GM19395 (cell line): ENCODE data around the gene VAV2.
"Not testable (repeated sequence)": the region's sequence is repeated elsewhere in the genome, so short reads cannot be mapped to it uniquely, and the experiment has no call there.

Experiments used
- ATAC-seq: cut with Tn5 transposase; IDR thresholded peaks from one replicate; pipeline ENCODE4 v1.9.1; 2021; ENCODE audit warnings: mild to moderate bottlenecking, moderate library complexity; ENCODE audit not compliant: unreplicated experiment

VAV2 gene

GRCh38 chr9:133926165-133926856, 65.8 kb downstream of the VAV2 start:
- no peak for ATAC-seq

DNA sequence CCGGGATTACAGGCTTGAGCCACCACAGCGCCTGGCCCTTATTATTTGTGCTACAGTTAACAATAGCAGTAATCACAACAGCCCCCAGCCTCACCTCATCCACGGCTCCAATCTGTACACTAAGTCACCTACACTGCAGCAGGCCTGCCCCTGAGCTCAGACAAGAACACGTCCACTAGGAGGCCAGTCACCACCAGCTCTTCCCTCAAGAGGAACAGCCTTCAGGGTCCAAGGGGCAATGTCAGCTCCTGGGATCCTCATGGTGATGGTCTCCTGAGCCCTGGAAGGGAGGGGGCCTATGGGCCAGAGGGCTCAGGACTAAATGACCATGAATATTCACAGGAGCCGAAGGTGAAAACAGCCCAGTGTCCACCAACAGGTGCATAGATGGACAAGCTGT, 67.7 kb downstream of the VAV2 start:
- no peak for ATAC-seq

- not testable (repeated sequence) for ATAC-seq
Observed at GRCh38 chr9:133923608-133924007, 68.5 kb downstream of the VAV2 start.

- no peak for ATAC-seq
Observed at GRCh38 chr9:133921866-133922265, 70.3 kb downstream of the VAV2 start.

DNA sequence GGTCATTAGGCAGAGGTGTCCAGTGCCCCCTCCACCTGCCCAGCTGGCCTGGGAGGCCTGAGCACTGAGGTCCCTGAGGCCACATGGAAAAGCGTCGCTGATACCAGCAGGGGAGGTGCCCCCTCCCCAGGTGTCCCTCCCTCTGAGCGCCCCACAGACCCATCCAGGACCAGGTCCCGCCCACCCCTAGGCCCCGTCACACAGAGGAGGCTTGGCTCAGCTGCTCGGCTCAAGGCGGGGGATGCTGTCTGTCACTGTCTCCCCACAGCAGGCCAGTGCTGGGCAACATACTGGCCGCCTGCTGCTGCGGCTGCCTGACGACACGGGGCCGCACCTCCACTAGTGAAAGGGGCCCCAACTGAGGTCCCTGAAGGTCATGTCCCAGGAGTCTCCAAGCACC, 71.7 kb downstream of the VAV2 start:
- ATAC-seq = no peak

DNA sequence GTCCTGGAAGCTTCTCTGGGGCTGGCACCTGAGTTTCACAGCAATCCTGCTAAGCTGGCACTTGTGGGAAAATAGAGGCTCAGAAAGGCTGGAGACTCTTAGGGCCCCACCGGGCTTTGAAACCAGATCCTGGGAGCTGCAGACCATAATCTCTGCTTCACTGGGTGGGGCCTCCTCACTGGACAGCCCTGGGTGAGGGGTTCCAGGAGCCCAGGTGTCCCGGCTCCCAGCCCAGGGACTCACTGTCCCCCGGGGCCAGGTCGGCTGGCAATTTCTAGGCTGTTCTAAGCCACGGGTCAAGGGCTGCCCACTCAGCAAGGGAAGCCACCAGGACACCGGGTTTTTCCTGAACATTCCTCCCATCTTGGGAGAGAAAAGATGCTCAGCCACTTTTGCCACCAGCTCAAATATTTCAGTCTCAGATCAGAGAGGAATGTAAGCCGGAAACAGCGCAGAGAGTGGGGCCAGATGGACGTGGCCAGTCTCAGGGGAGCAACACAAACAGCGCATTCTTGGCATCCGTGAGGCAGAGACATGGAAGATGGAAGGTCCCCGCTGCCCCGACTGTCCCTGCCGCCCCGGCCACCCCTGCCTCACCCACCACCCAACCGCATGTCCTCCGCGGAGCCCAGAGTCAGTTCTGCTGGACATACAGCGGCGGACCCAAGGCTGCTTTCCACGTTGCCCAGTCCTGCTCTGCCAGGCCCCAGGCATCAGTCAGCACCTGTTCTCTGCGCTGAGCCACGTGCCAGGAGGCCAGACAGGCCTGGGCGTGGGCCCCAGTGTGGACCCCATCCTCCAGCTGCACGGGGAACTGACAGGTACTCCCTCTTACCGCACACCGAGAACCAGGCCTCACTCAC, 72.6 kb downstream of the VAV2 start:
- no peak for ATAC-seq

GRCh38 chr9:133918111-133918813, 73.9 kb downstream of the VAV2 start:
- ATAC-seq = no peak

- no peak for ATAC-seq
Observed at GRCh38 chr9:133917375-133917774, 74.7 kb downstream of the VAV2 start.

DNA sequence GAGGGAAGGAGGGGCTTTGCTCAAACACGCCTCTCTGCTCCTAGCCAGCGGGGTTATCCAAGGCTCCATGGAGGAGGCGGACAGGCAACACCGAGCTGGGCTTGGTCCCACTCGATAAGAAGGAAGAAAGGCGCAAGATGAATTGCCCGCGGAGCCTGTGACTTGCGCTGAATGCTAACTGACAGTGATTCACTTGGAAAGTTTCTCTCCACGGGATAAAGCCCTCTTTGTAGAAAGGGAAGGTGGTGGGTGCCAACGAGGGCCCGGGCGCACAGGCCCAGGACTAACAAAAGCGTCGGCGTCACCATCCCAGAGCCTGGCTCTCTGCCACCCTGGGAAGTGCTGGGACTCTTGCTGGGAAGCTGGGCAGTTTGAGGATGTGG, 76.0 kb downstream of the VAV2 start:
- no peak for ATAC-seq

DNA sequence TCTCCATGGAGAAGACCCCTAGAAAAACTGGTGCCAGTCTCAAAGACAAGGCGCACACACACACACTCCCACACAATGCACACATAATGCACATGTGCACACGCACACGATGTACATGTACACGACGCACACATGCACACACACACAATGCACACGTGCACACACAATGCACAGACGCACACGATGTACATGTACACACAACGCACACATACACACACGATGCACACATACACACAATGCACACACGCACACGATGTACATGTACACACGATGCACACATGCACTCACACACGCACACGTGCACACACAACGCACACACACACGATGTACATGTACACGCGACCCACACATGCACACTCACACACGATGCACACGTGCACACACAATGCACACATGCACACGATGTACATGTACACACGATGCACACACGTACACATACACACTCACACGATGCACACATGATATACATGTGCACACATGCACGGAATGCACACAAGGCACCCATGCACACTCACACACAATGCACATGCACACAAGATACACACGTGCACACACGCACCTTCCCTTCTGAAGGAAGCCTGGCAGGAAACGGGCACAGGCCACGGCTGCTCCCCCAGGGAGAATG, 76.5 kb downstream of the VAV2 start:
- no peak for ATAC-seq

- ATAC-seq = no peak
Observed at GRCh38 chr9:133914442-133915342, 77.4 kb downstream of the VAV2 start.

DNA sequence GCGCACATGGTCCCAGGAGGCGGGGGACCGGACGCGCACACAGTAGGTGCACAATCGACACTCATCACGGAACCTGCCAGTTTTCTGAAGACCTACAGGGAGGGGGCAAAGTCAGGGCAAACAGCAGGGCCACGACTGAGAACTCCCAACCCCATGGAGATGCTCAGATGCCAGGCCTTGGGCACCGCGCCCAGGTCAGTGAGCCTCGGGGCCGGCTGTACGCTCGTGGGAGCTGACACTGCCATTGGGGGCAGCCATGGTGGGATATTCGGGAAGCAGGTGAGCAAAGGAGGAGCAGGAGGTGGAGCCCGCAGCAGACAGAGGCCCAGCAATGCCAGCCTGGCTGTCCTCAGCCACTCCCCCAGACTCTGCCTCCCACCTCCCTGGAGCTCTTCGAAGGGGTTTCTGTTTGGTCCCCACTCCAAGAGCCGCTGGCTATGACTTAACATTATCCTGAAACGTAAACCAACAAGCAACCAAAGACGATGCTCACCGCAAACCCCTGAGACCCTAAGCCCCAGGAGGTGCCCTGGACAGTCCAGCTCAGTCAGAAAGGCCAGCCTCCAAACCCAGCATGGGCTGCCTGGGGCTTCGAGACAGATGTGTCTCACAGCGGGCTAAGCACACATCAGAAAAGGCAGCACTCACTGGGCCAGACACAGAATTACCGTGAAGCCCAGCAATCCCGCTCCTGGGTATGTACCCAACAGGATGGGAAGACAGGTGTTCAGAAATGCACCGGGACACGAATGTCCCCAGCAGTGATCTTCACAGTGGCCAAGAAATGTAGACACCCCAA, 78.4 kb downstream of the VAV2 start:
- ATAC-seq = no peak

- no peak for ATAC-seq
Observed at GRCh38 chr9:133910855-133911514, 81.1 kb downstream of the VAV2 start.

DNA sequence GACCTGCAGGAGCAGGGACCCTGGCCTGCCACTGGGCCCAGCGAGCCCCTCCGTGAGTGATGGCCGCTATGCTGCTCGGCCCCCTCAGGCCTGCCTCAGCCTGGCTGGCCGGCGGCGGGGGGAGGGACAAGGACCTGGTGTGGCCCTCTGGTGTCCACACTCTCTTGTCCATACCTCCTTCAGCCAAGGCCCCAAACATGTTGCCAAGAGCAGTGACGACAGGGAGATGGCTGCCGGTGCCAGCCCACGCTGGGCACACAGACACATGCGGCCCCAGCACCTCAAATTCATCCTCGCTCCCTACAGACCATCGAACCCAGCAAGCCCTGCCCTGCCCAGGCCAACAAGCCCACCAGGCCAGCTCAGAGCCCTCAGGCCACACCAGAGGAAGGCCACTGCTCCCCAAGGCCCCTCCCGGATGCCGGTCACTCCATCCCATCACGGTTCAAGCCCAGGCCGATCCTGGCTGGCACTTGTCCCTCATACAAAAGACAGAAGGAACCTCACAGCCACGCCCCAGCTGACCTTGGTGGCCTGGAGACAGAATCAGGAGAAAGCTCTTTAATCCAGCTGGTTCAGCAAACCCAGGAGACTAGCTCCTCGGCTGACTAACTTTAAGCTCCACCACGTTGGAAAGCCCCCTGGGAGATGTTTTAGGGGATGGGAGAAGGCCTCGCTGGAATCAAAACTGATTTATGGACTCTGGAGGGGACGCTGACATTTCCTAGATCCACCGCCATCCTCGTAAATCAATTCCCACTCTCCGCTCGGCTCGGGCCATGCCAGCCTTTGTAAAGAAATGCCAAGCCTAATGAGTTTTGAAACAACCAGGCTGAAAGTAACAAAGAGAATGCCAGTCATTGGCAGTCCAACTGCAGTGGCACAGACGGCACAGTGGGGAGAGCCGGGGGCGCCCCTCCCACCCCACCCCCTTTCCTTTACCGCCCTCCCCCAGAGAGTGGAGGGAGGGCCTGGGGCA, 84.9 kb downstream of the VAV2 start:
- ATAC-seq = no peak

- ATAC-seq = no peak
Observed at GRCh38 chr9:133906218-133906617, 85.9 kb downstream of the VAV2 start.

DNA sequence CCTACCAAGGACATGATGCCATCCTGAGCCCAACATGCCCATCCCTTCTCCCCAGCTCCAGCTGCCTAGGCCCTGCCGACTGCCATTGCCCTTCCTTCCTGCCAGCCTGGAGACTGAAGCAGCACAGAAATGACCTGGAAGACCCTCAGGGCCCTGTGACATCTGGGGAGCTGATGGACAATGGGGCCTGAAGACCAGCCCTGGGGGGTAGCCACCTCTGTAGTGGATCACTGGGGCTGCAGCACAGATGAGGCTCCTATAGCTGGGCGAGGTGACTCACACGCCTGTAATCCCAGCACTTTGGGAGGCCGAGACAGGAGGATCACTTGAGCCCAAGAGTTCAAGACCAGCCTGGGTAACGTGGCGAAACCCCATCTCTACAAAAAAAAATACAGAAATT, 86.6 kb downstream of the VAV2 start:
- ATAC-seq = no peak

DNA sequence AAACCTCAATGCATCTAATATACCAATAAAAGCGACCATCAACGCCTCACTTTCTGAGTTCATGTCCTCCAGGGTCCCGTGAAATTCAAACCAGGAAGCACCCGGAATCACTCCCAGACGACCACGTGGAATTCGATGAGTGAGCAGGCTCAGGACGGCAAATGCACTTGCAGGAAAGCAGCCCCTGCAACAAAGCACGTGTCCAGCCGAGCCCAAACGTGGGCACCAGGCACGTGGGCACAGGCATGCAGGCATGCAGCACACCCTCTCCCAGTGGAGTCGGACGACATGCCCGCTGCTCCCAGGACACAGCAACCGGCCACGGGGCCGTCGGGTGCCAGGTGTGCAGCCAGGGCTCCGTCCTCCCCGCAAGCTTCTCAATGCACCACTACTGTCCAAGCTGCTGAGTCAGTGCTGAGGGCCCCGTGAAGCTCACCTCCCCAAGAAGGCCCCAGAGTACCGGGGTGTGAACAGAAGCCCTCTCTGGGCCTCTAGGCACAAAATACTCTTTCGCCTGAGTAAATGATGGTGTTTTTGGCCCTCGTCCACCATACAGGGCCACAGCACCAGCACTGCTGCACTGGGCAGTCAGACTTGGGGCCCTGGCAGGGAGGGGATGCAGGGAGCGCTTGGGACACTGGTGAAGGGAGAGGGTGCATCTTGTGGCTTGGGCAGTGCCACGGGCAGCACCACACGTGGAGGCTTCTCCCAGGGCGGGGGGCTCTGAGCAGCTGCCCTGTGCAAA, 87.6 kb downstream of the VAV2 start:
- ATAC-seq = no peak
